Right renal cortex interstitium (tissue), 3 donors: ENCODE data around the gene SOWAHC. TPM values are rescaled to one million over a fixed set of nuclear protein-coding genes. Genes with fewer than 3 reads are reported as not detected.
"Not testable (repeated sequence)": the region's sequence is repeated elsewhere in the genome, so short reads cannot be mapped to it uniquely, and the experiment has no call there.

Experiments used
- DNase-seq, 3 donors: peaks; one replicate each; pipeline ENCODE4 v3.0.0-alpha.2; 2013; ENCODE audit warnings: low read depth in 3 of 3, low spot score in 2 of 3
- polyA plus RNA-seq, 3 donors: library from polyadenylated mRNA; unstranded; fragments of 120-200 nt; gene quantifications; one replicate each; pipeline ENCODE4 v1.2.1, GENCODE V29; 2013; ENCODE audit not compliant: insufficient read length in 3 of 3

Gene SOWAHC
- polyA plus RNA-seq: 10 to 100 TPM; 16.7 to 19.8 (median 18.2) TPM

- peak; percentile 91 to 93 (median 93) for DNase-seq
These were observed at the start of gene SOWAHC, which contains the start of gene SEPTIN10 for GRCh38 chr2:109613922-109614714. Gene SOWAHC (plus strand): TSS chr2:109614364. CDS start chr2:109614490, 126 bp downstream. Gene SEPTIN10 (minus strand): TSS chr2:109613966. CDS start chr2:109613827, 139 bp downstream.

GRCh38 chr2:109575373-109575772 is 38.8 kb upstream of the SOWAHC start:
- DNase-seq: no peak

- DNase-seq: not testable (repeated sequence)
These were observed 36.5 kb upstream of the SOWAHC start for GRCh38 chr2:109577630-109578029.

- DNase-seq: no peak
These were observed 31.0 kb upstream of the SOWAHC start for GRCh38 chr2:109582928-109583895.

- no peak for DNase-seq
These were observed 27.5 kb upstream of the SOWAHC start for GRCh38 chr2:109586687-109587086.

- DNase-seq: no peak
These were observed 23.0 kb upstream of the SOWAHC start for GRCh38 chr2:109591206-109591605.

GRCh38 chr2:109592905-109593304 is 21.3 kb upstream of the SOWAHC start:
- DNase-seq: no peak

GRCh38 chr2:109594246-109594885 is 19.8 kb upstream of the SOWAHC start:
- DNase-seq: no peak

- no peak for DNase-seq
These were observed 18.5 kb upstream of the SOWAHC start for GRCh38 chr2:109595644-109596043.

- no peak for DNase-seq
These were observed 16.9 kb upstream of the SOWAHC start for GRCh38 chr2:109597283-109597682.

- DNase-seq: no peak
These were observed 12.4 kb upstream of the SOWAHC start for GRCh38 chr2:109601783-109602182.

GRCh38 chr2:109602617-109603188 is 11.5 kb upstream of the SOWAHC start:
- no peak for DNase-seq

GRCh38 chr2:109604597-109604996 is 9.6 kb upstream of the SOWAHC start:
- DNase-seq: no peak

- no peak for DNase-seq
These were observed 6.4 kb upstream of the SOWAHC start for GRCh38 chr2:109607766-109608165.

- DNase-seq: no peak
These were observed 4.7 kb upstream of the SOWAHC start for GRCh38 chr2:109609352-109610024.

- no peak for DNase-seq
These were observed 2.6 kb upstream of the SOWAHC start for GRCh38 chr2:109611467-109612095.

GRCh38 chr2:109613081-109613921 is 863 bp upstream of the SOWAHC start:
- peak in 2 of 3 donors; percentile 51 to 52 for DNase-seq
